ENCODE results near the gene OCIAD1.

The OCIAD1 gene

GRCh38 chr4:48898733-48899431 lies 68.0 kb downstream of the OCIAD1 start:
- no peak for DNase-seq

- no peak for DNase-seq
These were observed 68.5 kb downstream of the OCIAD1 start for GRCh38 chr4:48899432-48899749.

- no peak for DNase-seq
These were observed 69.1 kb downstream of the OCIAD1 start for GRCh38 chr4:48899950-48900349.

- DNase-seq, result no peak
These were observed 70.3 kb downstream of the OCIAD1 start for GRCh38 chr4:48901196-48901595.

GRCh38 chr4:48902266-48902665 lies 71.4 kb downstream of the OCIAD1 start:
- DNase-seq, result no peak

GRCh38 chr4:48904101-48904500 lies 73.2 kb downstream of the OCIAD1 start:
- DNase-seq, result no peak

- no peak for DNase-seq
These were observed 73.8 kb downstream of the OCIAD1 start for GRCh38 chr4:48904541-48905142.

GRCh38 chr4:48905363-48906015 lies 74.6 kb downstream of the OCIAD1 start:
- DNase-seq, result no peak

- peak; percentile 79 for DNase-seq
These were observed 75.6 kb downstream of the OCIAD1 start, which contains the start of gene OCIAD2 for GRCh38 chr4:48906206-48907173. TSS of gene OCIAD2 (minus strand) at chr4:48906774. CDS start at chr4:48904549, 2,225 bp downstream.

- no peak for DNase-seq
These were observed 77.0 kb downstream of the OCIAD1 start for GRCh38 chr4:48907706-48908477.

- no peak for DNase-seq
These were observed 77.8 kb downstream of the OCIAD1 start for GRCh38 chr4:48908687-48909086.

GRCh38 chr4:48909697-48910096 lies 78.8 kb downstream of the OCIAD1 start:
- no peak for DNase-seq

GRCh38 chr4:48910511-48910910 lies 79.6 kb downstream of the OCIAD1 start:
- no peak for DNase-seq

Measured in NCI-H510A treated with DMSO at 0.1 percent for 48 hours (cell line).